Right hindlimb (tissue), 1 donor: Measurements from ENCODE around the gene ILK.

Experiments used
- DNase-seq: peaks from one replicate; pipeline ENCODE4 v3.0.0-alpha.2; 2018

Gene ILK

GRCh38 chr11:6574816-6575715 lies 28.5 kb upstream of the ILK start:
- DNase-seq: no peak

GRCh38 chr11:6576471-6577373 lies 26.9 kb upstream of the ILK start:
- peak; percentile 69 for DNase-seq

- DNase-seq: no peak
Measured at GRCh38 chr11:6578134-6578533, 25.4 kb upstream of the ILK start.

- no peak for DNase-seq
Measured at GRCh38 chr11:6579681-6580080, 23.9 kb upstream of the ILK start.

GRCh38 chr11:6583584-6583983 lies 20.0 kb upstream of the ILK start:
- DNase-seq: no peak

- DNase-seq: no peak
Measured at GRCh38 chr11:6584528-6584927, 19.0 kb upstream of the ILK start.

GRCh38 chr11:6586434-6587359 lies 16.9 kb upstream of the ILK start:
- DNase-seq: no peak

- no peak for DNase-seq
Measured at GRCh38 chr11:6587360-6587953, 16.1 kb upstream of the ILK start.

- DNase-seq: no peak
Measured at GRCh38 chr11:6588018-6588417, 15.6 kb upstream of the ILK start.

GRCh38 chr11:6594142-6594768 lies 9.3 kb upstream of the ILK start:
- no peak for DNase-seq

GRCh38 chr11:6596239-6596877 lies 7.2 kb upstream of the ILK start:
- no peak for DNase-seq

GRCh38 chr11:6598555-6598954 lies 5.0 kb upstream of the ILK start:
- DNase-seq: no peak

- no peak for DNase-seq
Measured at GRCh38 chr11:6599449-6599848, 4.1 kb upstream of the ILK start.

GRCh38 chr11:6599881-6600390 lies 3.6 kb upstream of the ILK start:
- no peak for DNase-seq

GRCh38 chr11:6601041-6601461 lies 2.5 kb upstream of the ILK start:
- no peak for DNase-seq

- DNase-seq: no peak
Measured at GRCh38 chr11:6602096-6602940, 1.3 kb upstream of the ILK start.

GRCh38 chr11:6604081-6604626 lies 580 bp downstream of the ILK start:
- DNase-seq: peak; percentile 77

- DNase-seq: no peak
Measured at GRCh38 chr11:6604790-6605189, 1.2 kb downstream of the ILK start.

- DNase-seq: peak; percentile 97
Measured at GRCh38 chr11:6606471-6607189, 3.1 kb downstream of the ILK start.
